HepG2 (cell line): Measurements from ENCODE around the gene CAPN14. TPM values are rescaled to one million over a fixed set of nuclear protein-coding genes. Genes with fewer than 3 reads are reported as not detected.

Experiments used
- ATAC-seq: fragments of 200-7000 bp; cut with Tn5 transposase; 3 replicates; pipeline ENCODE4 v1.9.1; 2020; ENCODE audit warnings: mild to moderate bottlenecking, moderate library complexity
- BruUV-seq: library from RNA; stranded (reverse); fragments of 400-500 nt; replicated peaks from 2 replicates; lab custom pipeline; 2021; lab: Mats Ljungman, UMichigan
- CTCF ChIA-PET: fragments of 300-600 bp; formaldehyde crosslinking; extraction: SDS; loops from one replicate; lab custom pipeline; 2021; ENCODE audit warnings: low total read pairs, inconsistent platforms, low intra/inter-chr PET ratio; lab: Yijun Ruan, JAX
- POLR2A ChIA-PET: fragments of 350-600 bp; sonication (Branson Sonifier 250); formaldehyde crosslinking; loops from one replicate; lab custom pipeline; 2020; ENCODE audit warnings: antibody characterized with exemption, inconsistent platforms; lab: Yijun Ruan, JAX
- DNase-seq: peaks from one replicate; pipeline ENCODE4 v3.0.0-alpha.2; 2015; ENCODE audit warnings: low spot score
- FAIRE-seq: peaks from 3 replicates; lab custom pipeline; 2011; peaks lifted over from hg19 to GRCh38; lab: Jason Lieb, UNC
- H2AFZ ChIP-seq: one replicate; pipeline ENCODE4 v1.6.1; 2011; ENCODE audit warnings: low read length, inconsistent platforms
- H3K27ac ChIP-seq: fragments of 300-600 bp; 3 replicates; pipeline ENCODE4 v1.8.0; 2011; ENCODE audit warnings: mixed run types, mild to moderate bottlenecking, mixed read lengths, low read length, inconsistent platforms; ENCODE audit not compliant: insufficient read depth; ENCODE audit errors: extremely low read length
- H3K27me3 ChIP-seq, 2 experiments: fragments of 200-600 bp in 1 of 2; 2 replicates in 1 of 2; 3 replicates in 1 of 2; pipeline versions ENCODE4 v1.6.0 to v1.8.0; 2011; ENCODE audit warnings: low read length in 2 of 2, mild to moderate bottlenecking in 2 of 2, moderate library complexity in 2 of 2, inconsistent platforms in 1 of 2; ENCODE audit not compliant: insufficient read depth in 2 of 2, control insufficient read depth in 1 of 2
- H3K36me3 ChIP-seq, 2 experiments: fragments of 200-600 bp in 1 of 2; replicated peaks in 1 of 2; 2 replicates in 1 of 2; 3 replicates in 1 of 2; pipeline versions ENCODE4 v1.5.1 to v1.8.0; 2011; ENCODE audit warnings: low read length in 2 of 2, inconsistent platforms in 1 of 2; ENCODE audit not compliant: insufficient read depth in 2 of 2, control insufficient read depth in 1 of 2
- H3K4me1 ChIP-seq: 2 replicates; pipeline ENCODE4 v1.5.1; 2012; ENCODE audit warnings: low read length, inconsistent platforms; ENCODE audit not compliant: insufficient read depth
- H3K4me2 ChIP-seq: 2 replicates; pipeline ENCODE4 v1.6.0; 2011; ENCODE audit warnings: low read depth, low read length, inconsistent platforms
- H3K4me3 ChIP-seq, 3 experiments: fragments of 200-600 bp in 1 of 3; sonication (generic), shearing (Covaris generic) in 1 of 3; replicated peaks in 1 of 3; 2 replicates each; pipeline ENCODE4 v1.5.1; 2011 to 2016; ENCODE audit warnings: low read length in 3 of 3, inconsistent platforms in 2 of 3, low read depth in 2 of 3, mild to moderate bottlenecking in 2 of 3, control low read depth in 1 of 3, mixed read lengths in 1 of 3; ENCODE audit not compliant: insufficient read depth in 1 of 3
- H3K79me2 ChIP-seq: one replicate; pipeline ENCODE4 v1.6.1; 2011; ENCODE audit warnings: low read length, inconsistent platforms; ENCODE audit not compliant: insufficient read depth
- H3K9ac ChIP-seq: 2 replicates; pipeline ENCODE4 v1.6.0; 2011; ENCODE audit warnings: mild to moderate bottlenecking, low read depth, low read length, inconsistent platforms; ENCODE audit not compliant: insufficient read depth
- H3K9me3 ChIP-seq: 2 replicates; pipeline ENCODE4 v1.5.1; 2012; ENCODE audit warnings: mild to moderate bottlenecking, low read length
- H4K20me1 ChIP-seq: 2 replicates; pipeline ENCODE4 v1.6.0; 2011; ENCODE audit warnings: inconsistent platforms, mild to moderate bottlenecking, low read length, moderate library complexity; ENCODE audit not compliant: insufficient read depth
- BRCA1 ChIP-seq: sonication (generic); formaldehyde crosslinking; IDR thresholded peaks from 2 replicates; pipeline ENCODE4 v1.4.0; 2020; ENCODE audit warnings: missing genetic modification reagents
- CEBPB ChIP-seq: IDR thresholded peaks from 2 replicates; pipeline ENCODE4 v1.6.1; 2011; ENCODE audit warnings: low read depth, low read length, improper control_type of control experiment, borderline replicate concordance
- DNMT1 ChIP-seq: sonication (generic); formaldehyde crosslinking; IDR thresholded peaks from 2 replicates; pipeline ENCODE4 v1.5.1; 2020; ENCODE audit warnings: mild to moderate bottlenecking, missing genetic modification reagents
- GLI4 ChIP-seq: sonication (generic); formaldehyde crosslinking; IDR thresholded peaks from 2 replicates; pipeline ENCODE4 v1.5.1; 2020; ENCODE audit warnings: missing genetic modification reagents, mild to moderate bottlenecking, moderate library complexity, borderline replicate concordance
- IKZF1 ChIP-seq: fragments of 450-650 bp; IDR thresholded peaks from 2 replicates; pipeline ENCODE4 v1.7.1; 2016
- ISX ChIP-seq: sonication (generic); formaldehyde crosslinking; conservative IDR thresholded peaks from 2 replicates; pipeline ENCODE4 v1.5.0; 2020; ENCODE audit warnings: missing genetic modification reagents
- JUND ChIP-seq: sonication (generic); formaldehyde crosslinking; IDR thresholded peaks from 2 replicates; pipeline ENCODE4 v1.8.0; 2022; ENCODE audit warnings: mild to moderate bottlenecking, missing genetic modification reagents
- LBX2 ChIP-seq: sonication (generic); formaldehyde crosslinking; IDR thresholded peaks from 2 replicates; pipeline ENCODE4 v1.5.0; 2020; ENCODE audit warnings: missing genetic modification reagents, mild to moderate bottlenecking, borderline replicate concordance
- NR2F1 ChIP-seq, 2 experiments: fragments of 450-650 bp in 1 of 2; formaldehyde crosslinking in 1 of 2; IDR thresholded peaks; 2 replicates each; pipeline versions ENCODE4 v1.5.0 to v1.6.1; 2016 to 2020; ENCODE audit warnings: mild to moderate bottlenecking in 1 of 2, missing compliant biosample characterization in 1 of 2, missing genetic modification reagents in 1 of 2, moderate library complexity in 1 of 2
- SAP130 ChIP-seq: IDR thresholded peaks from 2 replicates; pipeline ENCODE4 v1.6.1; 2016; ENCODE audit warnings: low read depth
- SRY ChIP-seq: sonication (generic); formaldehyde crosslinking; IDR thresholded peaks from 2 replicates; pipeline ENCODE4 v1.8.0; 2022; ENCODE audit warnings: mild to moderate bottlenecking, missing genetic modification reagents
- ZNF335 ChIP-seq: sonication (generic); formaldehyde crosslinking; IDR thresholded peaks from 2 replicates; pipeline ENCODE4 v1.4.0; 2020; ENCODE audit warnings: missing genetic modification reagents
- ZNF556 ChIP-seq: sonication (generic); formaldehyde crosslinking; IDR thresholded peaks from 2 replicates; pipeline ENCODE4 v1.4.0; 2020; ENCODE audit warnings: mild to moderate bottlenecking, missing genetic modification reagents, borderline replicate concordance
- ZNF646 ChIP-seq: sonication (generic); formaldehyde crosslinking; IDR thresholded peaks from 2 replicates; pipeline ENCODE4 v1.9.0; 2021; ENCODE audit warnings: mild to moderate bottlenecking, missing genetic modification reagents
- ZNF687 ChIP-seq: sonication (generic); formaldehyde crosslinking; IDR thresholded peaks from 2 replicates; pipeline ENCODE4 v1.5.1; 2020; ENCODE audit warnings: mild to moderate bottlenecking, missing genetic modification reagents, moderate library complexity
- ZNF816 ChIP-seq: sonication (generic); formaldehyde crosslinking; IDR thresholded peaks from 2 replicates; pipeline ENCODE4 v1.8.0; 2022; ENCODE audit warnings: missing genetic modification reagents, mild to moderate bottlenecking, borderline replicate concordance
- WGBS: methylation state at CpG from one replicate; pipeline ENCODE4 v1.1.6; 2017; ENCODE audit warnings: low lambda C conversion rate; 5-methylcytosine and 5-hydroxymethylcytosine counted together
- in situ Hi-C: cut with HindIII; loops from 2 replicates; pipeline ENCODE4 v1.10.0; 2017; ENCODE audit warnings: low pct_unique_long_range_greater_than_20kb; ENCODE audit not compliant: extremely low pct_ligation_motif_present
- intact Hi-C: fragments of 100-400 bp; cut with micrococcal nuclease; formaldehyde crosslinking; loops from one replicate; pipeline ENCODE4 v1.10.0; 2022; ENCODE audit not compliant: unreplicated experiment
- polyA plus RNA-seq, 8 experiments: library from polyadenylated mRNA; depleted of rRNA in 3 of 8; stranded (reverse) in 7 of 8; unstranded in 1 of 8; fragments of >200 nt; fragmentation: Illumina TruSeq in 4 of 8; extraction: Trizol in 4 of 8; gene quantifications; 2 replicates each; pipeline versions ENCODE4 v1.2.1 to v1.2.3, GENCODE V29; 2011 to 2016; ENCODE audit warnings: low read depth in 4 of 8, missing spikeins in 1 of 8, mixed read lengths in 1 of 8; ENCODE audit not compliant: insufficient read depth in 1 of 8
- total RNA-seq, 5 experiments: library from RNA; depleted of rRNA; stranded (reverse); fragments of >200 nt; fragmentation: Illumina TruSeq; extraction: Trizol; gene quantifications; 2 replicates each; pipeline ENCODE4 v1.2.3, GENCODE V29; 2016; ENCODE audit warnings: low read depth in 1 of 5

The CAPN14 gene
- total and polyA plus RNA-seq, 2 of the 13 experiments (the other 11 are each of a cell fraction or from before 2014, with no cell fraction given): not detected

GRCh38 chr2:31266804-31267203 is 49.5 kb upstream of the CAPN14 start:
- no peaks in the 10 kb centered on the region for H3K4me1 ChIP-seq
- in situ Hi-C loops (no loop called here), intact Hi-C loops (no loop called here)
- no peak for FAIRE-seq
- CTCF ChIA-PET: no interaction called here
- H3K4me2 ChIP-seq: no peak overlapping the region
- POLR2A ChIA-PET: no interaction called here
- DNase-seq: no peak
- WGBS: 30% methylated on average over 6 of the region's 6 CpGs
- H2AFZ ChIP-seq: no peak overlapping the region
- no peak for ATAC-seq
- no peaks in the 10 kb centered on the region for H3K9me3 ChIP-seq
- no peak overlapping the region for H3K9ac ChIP-seq
- H3K27ac ChIP-seq: no peak overlapping the region
- H4K20me1 ChIP-seq: no peaks in the 10 kb centered on the region
- H3K4me3 ChIP-seq: no peak overlapping the region
- H3K36me3 ChIP-seq: no peaks in the 10 kb centered on the region
- peaks cover 0 to 1% of the 10 kb centered on the region in 2 experiments; a peak in 2 of 5 replicates for H3K27me3 ChIP-seq
- H3K79me2 ChIP-seq: no peaks in the 10 kb centered on the region
- no TSS peak for BruUV-seq
- no peak for TF ChIP-seq GLI4 (CRISPR knock-in tag)
- TF ChIP-seq SRY (CRISPR knock-in tag): no peak
- no peak for TF ChIP-seq BRCA1 (CRISPR knock-in tag)
- no peak for TF ChIP-seq SAP130 (CRISPR knock-in tag)
- no peak for TF ChIP-seq ZNF687 (CRISPR knock-in tag)
- TF ChIP-seq CEBPB: no peak
- TF ChIP-seq ZNF646 (CRISPR knock-in tag): no peak
- no peak for TF ChIP-seq IKZF1
- TF ChIP-seq ISX (CRISPR knock-in tag): no peak
- no peak for TF ChIP-seq ZNF816 (CRISPR knock-in tag)
- TF ChIP-seq ZNF335 (CRISPR knock-in tag): no peak
- no peak for TF ChIP-seq JUND
- TF ChIP-seq NR2F1 (CRISPR knock-in tag; IDR thresholded peaks at IDR 0.05): no peak
- no peak for TF ChIP-seq DNMT1 (CRISPR knock-in tag)
- no peak for TF ChIP-seq ZNF556 (CRISPR knock-in tag)
- TF ChIP-seq LBX2 (CRISPR knock-in tag): no peak
